HG03565 (cell line): ENCODE data around the gene VBP1.
"Not testable (repeated sequence)": the region's sequence is repeated elsewhere in the genome, so short reads cannot be mapped to it uniquely, and the experiment has no call there.

Experiments
- ATAC-seq: cut with Tn5 transposase; IDR thresholded peaks from one replicate; pipeline ENCODE4 v1.9.1; 2021; ENCODE audit warnings: mild to moderate bottlenecking, moderate library complexity; ENCODE audit not compliant: unreplicated experiment

VBP1 gene

GRCh38 chrX:155262970-155263754, 46.9 kb downstream of the VBP1 start:
- peak; percentile 30 for ATAC-seq

DNA sequence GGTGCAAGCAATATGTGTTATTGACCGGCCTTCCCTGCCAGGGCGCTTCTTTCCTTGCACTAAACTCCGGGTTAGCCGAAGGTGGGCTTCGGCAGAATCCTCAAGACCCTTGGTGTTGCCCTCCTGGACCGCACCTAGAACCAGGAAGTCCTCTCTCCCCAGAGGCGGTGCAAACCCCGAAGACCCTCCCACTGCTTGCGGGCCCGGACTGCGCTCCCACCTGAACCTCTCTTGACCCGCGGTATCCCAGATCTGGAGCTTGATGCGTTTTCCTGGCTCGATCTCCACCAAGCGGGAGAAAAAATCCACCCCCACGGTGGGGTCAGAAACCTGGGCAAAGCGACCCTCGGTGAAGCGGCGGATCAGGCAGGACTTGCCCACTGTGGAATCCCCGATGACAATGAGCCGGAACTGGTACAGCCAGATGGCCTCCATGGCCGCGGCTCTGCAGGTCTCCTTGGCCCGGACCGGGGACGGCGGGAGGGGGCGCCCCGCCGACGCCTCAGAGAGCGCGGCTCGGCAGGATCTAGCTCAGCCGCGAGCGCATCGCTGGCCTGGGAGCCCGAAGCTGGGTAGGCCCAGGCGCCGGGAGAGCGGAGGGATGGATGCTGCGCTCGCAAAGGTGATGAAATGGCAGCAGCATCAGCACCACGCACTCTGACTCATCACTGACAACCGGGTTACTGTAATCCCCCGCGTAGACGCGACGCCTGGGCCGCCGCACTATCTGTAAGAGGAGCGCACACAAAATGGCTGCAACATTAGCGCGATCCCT, 47.8 kb downstream of the VBP1 start, which contains the start of gene RAB39B:
TSS of gene RAB39B (minus strand) at position 638 of the 775 bp plus-strand sequence. CDS start at position 435, 203 bp downstream.
- ATAC-seq: peak; percentile 80

GRCh38 chrX:155266439-155266838, 50.2 kb downstream of the VBP1 start:
- no peak for ATAC-seq

- ATAC-seq: not testable (repeated sequence)
These were observed 51.7 kb downstream of the VBP1 start for GRCh38 chrX:155267995-155268394.

- no peak for ATAC-seq
These were observed 54.7 kb downstream of the VBP1 start for GRCh38 chrX:155270969-155271368.

DNA sequence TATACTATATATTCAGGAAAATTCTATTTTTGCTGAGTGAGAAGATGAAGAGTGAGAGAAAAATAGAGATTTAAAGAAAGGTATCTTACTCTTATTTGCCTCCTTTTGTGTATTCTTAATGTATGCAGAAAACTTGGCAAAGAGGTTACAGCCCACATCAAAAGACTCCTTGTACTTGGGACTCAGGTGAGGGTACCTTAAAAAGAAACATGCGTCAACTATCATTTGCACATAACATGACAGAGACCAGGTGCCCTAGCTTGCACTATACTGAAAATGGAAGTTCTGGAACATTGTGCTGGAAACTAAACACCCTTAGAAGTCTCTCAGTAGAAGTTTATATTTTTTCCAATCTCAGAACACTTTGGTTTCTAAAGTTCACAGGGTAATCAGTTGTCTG, 63.6 kb downstream of the VBP1 start:
- ATAC-seq: no peak
